HG03135 (cell line): ENCODE results near the gene ABHD2.

ENCODE experiments used
- ATAC-seq: cut with Tn5 transposase; IDR thresholded peaks from one replicate; pipeline ENCODE4 v1.9.1; 2021; ENCODE audit warnings: mild to moderate bottlenecking, moderate library complexity; ENCODE audit not compliant: unreplicated experiment

The ABHD2 gene

GRCh38 chr15:89161666-89162065 is 73.4 kb downstream of the ABHD2 start:
- no peak for ATAC-seq

DNA sequence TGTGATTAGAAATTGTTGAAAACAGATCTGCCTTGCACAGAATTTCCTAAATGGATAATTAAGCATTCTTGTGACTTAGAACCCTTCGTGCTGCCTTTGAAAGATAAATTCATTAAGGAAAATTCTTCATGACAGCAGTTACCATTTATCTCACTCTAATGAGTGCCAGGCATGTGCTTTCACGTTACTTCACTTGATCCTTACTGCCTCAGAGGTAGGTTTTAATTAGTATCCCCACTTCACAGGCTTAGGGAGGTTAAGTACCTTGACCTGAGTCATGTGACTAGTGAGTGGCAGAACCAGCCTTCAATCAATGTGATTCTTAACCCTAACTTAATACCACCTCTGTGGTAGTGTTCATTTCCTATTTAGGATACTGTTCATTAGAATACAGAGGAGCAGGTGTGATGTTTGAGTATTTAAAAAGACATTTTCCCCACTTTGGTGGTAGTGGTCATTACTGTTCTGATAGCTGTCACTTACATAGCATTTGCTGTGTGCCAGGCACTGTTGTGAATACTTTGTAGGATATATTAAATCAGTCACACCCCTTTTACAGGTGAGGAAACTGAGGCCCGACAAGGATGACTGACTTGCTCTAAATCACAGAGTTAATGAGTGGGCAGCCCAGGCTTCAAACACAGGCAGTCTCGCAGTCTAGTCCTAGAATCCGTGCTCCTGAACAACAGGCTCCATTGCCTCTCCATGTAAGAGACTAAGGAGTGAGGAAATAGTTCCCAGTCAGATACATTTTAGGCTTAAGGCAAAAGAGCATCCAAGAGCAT is 75.2 kb downstream of the ABHD2 start:
- no peak for ATAC-seq

DNA sequence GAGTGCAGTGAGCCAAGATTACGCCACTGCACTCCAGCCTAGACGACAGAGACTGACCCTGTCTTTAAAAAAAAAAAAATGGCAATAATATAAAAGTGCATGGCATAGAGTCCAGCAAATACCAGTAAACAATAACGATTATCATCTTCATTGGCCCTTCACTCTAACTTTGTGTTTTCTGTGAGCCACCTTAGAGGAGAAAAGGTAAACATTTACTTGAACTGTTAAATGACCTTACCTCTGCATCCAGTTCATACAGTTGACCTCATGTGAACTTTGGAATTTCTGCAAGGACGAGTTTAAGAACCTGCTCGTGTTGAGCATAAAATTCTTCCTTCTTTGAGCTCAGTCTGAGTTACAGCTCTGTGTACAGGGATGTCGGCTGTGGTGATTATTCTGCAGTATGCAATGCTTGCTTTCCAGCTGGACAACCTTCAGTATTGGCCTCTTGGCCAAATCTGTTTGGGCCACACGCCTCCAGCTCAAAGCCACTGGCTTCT is 76.5 kb downstream of the ABHD2 start:
- ATAC-seq, result no peak

- ATAC-seq, result no peak
These were observed 77.4 kb downstream of the ABHD2 start for GRCh38 chr15:89165677-89166076.

DNA sequence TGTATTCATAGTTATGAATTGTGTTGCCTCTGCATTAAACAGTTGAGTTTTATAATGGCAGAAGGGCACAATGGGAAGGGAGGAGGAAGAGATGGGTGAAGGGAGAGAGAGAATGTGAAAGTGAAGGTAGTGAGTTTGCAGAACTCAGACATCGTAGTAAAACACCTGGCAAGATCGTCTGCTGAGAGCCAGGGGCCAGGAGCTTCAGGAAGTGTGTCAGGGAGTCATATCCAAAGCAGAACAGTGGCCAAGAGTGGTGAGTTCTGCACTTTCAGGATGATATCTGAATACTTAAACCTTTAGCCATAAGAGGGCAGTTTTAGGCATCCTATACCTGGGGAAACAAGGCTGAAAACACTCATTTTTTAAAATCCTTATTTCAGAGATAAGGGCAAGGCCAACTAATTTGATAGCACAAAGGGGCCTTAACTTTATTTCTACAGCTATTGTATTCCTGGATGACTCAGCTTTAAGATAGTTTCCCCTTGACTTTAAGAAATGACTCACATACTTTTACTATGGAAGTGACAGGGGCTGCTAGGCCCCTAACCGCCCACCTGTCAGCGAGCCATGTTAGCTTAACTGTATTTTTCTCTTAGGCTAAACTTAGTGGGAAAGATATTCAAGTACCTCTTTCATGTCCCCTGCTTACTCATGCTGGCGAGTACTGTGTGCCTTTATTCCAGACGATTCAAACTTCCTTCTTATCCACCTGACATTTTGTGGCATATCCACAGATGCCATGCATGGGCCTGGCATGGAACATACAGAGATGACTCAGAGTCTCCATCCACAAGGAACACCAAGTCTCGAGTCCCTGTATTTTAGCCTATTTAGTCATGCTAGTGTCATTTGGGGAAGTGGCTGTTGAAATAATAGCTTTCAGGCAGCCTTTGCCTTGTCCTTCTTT is 79.3 kb downstream of the ABHD2 start:
- peak; percentile 68 for ATAC-seq

DNA sequence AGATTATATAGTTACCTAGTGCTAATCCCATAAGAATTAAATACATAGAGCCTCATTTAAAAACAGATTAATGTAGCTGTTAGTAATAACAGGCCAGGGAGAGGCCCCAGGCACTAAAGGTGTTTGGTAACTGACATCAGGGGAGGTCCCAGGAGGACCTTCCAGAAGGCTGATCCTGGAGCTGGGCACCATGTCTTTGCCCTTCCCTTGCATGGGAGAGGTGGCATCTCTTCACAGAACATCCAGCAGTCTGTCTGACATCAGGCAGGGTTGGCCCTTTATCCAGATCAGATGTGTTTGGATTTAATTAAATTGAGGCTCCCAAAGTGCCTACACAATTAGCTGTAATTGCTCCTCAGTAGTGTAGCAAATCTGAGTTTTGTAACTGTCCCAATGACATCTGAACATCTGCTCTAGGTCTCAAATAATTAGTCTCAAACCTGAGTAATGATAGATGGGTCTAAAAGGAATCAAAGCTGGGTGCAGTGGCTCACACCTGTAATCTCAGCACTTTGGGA is 80.1 kb downstream of the ABHD2 start:
- ATAC-seq, result no peak

GRCh38 chr15:89170364-89170763 is 82.1 kb downstream of the ABHD2 start:
- no peak for ATAC-seq

- ATAC-seq, result no peak
These were observed 83.1 kb downstream of the ABHD2 start for GRCh38 chr15:89171136-89172072.

DNA sequence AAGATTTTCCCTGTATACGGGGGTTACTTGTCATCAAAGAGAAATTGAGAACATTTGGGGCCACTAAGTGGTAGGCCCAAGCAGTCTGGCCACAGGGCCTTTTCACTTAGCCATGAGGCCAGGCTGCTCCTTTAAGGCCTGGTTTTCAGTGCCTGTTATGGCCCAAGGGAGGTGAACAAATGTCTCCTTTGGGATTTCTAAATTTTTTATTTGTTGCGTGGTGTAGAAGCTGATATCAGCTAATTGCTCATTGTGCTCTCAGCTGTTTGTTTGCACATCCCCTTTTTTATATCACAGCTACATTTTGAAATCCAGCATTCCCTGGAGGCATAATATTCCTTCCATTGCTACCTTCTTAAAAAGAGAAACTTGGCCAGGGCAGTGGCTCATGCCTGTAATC is 84.7 kb downstream of the ABHD2 start:
- no peak for ATAC-seq

DNA sequence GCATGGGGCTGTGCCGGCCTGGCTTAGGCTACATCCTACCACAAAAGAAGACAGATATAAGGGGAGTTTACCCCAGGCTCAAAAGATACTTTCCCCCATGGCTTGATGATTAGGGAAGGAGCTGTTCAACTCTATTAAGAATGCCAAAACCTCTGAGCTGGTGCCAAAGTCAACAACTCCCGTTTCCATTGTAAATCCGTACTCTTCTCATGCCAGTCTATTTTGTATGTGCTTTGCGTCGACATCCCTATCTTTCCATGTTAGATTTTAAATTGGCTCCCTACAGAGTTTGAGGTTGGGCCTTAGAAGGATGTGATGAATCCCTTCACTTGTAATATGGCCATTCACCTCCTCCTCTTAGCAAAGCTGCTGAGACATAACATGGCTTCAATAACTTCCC is 86.2 kb downstream of the ABHD2 start:
- no peak for ATAC-seq

DNA sequence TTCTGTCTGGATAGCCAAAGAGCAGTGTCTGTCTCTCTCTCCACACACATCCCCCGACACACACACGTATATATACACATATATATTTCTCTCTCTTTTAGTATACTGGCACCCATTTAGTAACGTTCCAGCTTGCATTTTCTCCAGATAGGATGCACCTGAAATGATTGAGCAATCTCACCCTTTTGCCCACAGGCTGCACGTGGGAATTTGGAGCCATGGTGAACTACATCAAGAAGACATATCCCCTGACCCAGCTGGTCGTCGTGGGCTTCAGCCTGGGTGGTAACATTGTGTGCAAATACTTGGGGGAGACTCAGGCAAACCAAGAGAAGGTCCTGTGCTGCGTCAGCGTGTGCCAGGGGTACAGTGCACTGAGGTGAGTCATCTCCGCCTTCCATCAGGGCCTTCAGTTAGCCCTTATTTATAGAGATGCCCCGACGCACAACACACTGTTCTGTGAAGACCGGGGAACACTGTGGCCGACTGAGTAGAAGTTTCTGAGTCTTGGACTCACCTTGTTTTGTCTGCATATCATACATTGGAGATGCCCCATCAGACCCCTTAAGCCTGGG is 87.4 kb downstream of the ABHD2 start:
- no peak for ATAC-seq

DNA sequence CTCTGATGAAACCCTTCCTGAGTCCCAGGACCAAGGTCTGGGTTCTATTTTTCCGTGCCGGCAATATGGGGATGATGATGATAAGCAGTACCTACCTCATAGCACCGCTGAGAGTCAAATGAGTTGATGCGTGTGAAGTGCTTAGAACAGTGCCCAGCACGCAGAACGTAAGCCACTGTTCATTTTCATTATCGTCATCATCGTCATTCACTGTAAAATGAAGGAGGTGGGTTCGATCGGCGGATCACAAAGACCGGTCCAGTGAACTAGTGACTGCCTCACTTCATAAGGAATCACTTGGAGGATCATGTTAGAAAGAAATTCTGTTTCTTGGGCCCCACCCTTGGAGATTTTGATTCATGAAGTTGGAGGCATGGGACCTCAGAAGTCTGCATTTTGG is 88.9 kb downstream of the ABHD2 start:
- ATAC-seq, result no peak

- ATAC-seq, result no peak
These were observed 89.5 kb downstream of the ABHD2 start for GRCh38 chr15:89177633-89178306.

DNA sequence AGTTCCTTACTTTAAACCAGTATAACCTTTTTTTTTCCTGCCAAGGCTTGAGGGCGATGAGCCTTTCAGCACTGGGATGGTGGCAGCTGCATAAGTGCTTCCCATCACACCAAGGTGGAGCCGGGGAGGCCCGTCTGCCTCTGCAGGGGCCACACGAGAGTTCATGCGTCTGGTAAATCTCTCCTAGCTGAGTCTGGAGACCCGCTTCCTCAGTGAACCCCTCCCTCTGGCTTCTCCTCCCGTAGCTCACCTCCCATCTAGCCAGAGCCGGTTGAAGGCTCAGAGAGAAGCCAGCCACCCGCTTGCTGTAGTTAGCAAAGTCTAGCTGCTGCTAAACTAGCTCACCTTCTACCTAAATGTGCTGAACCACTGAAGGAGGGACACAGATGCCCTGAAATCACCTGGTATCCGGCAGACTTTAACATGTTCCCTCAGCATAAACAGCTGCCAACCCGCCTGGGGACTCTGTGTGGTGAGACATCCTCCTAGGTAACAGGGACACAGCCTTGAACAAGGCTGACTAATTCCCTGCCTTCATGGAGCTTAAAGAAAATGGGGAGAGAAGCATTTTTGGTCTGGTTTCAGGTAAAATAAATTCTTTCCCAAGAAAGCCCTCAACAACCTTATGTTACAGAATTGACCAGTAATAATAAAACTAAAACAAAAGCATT is 90.2 kb downstream of the ABHD2 start:
- no peak for ATAC-seq

DNA sequence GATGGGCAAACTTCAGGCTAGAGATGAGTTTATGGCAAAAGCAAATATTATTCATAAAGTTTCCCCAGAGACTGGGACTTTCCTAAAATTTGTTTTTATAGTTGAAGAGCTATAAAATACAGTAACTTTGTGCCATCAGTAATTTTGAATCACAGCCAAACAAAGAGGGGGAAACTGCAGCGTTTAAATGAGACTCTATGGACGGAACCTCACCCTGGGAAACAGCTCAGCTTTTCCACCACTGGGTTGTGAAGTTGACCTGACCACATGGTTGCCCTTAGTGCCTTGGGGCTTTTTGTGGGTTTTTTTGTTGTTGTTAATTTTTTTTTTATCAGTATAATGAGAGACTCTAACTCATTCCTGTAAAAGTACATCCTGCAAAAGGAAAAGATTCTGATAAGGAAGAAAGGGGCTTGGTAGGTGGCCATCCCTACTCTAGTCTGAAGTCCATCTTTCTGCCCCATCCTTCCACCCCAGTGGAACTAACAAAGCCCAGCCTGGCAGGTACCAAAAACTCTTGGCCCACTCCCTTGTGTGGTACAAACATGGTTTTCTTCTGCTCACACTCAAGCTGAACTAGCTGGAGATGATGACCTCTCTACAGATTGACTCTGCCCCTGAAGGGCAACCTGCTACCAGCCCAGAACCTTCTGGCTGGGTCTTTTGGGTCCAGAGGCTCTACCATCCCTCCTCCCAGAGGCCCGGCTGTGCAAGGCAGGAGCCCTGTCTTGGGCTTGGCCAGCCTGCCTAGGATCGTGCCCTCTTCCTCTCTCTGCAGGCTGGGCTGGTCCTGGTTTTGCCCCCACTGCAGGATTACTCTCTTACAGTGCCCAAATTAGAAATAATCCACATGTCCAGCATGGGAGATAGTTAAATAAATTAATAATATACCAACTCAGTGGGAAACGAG is 92.0 kb downstream of the ABHD2 start:
- no peak for ATAC-seq

DNA sequence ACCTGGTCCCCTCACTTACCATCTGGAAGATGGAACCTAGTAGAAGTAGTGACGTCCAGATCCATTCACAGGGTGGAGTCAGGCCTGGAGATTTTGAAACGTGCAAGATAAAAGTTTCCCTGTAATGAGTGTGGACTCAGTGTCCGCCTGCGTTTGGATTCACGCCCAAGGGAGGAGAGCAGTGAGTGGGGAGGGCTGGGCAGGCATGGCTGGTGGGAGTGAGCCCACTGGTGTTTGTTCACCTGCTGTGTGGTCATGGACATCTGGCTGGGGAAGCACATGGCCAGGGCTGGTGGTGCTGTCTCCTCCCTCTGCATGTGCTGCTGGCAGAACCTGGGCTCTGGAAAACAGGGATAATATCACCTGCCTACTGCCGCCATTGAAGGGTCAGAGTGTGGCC is 96.1 kb downstream of the ABHD2 start:
- ATAC-seq, result no peak

DNA sequence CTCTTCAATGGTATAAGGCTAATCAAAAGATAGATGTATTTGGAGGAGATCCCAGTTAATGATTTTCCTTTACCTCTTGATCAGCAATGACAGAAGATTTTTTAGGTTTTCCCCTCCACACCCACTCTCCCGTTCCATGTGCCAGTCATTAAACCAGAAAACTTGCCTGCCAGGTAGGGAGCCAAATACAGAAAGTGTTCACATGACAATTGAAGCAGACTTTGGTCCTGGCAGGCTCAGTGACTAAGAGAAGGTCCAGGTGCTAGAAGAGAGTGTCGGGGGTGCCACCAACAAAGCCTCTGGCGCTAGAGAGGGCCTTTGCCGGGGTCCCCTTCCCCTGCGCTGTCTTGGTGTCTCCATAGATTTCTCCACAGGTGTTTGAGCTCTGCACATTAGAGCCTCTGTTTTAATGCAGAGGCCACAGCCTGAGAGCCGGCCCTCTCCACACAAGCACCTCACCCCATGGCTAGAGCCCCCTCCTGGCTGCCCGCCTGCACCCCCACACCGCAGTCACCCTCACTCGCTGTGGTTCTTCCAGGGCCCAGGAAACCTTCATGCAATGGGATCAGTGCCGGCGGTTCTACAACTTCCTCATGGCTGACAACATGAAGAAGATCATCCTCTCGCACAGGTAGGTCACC is 96.8 kb downstream of the ABHD2 start:
- ATAC-seq, result no peak

- ATAC-seq, result no peak
These were observed 98.5 kb downstream of the ABHD2 start for GRCh38 chr15:89186803-89187202.
